HG02763 (cell line): Measurements from ENCODE around the gene DACT2.

Source experiments
- ATAC-seq: cut with Tn5 transposase; IDR thresholded peaks from one replicate; pipeline ENCODE4 v1.9.1; 2021; ENCODE audit warnings: mild to moderate bottlenecking, moderate library complexity; ENCODE audit not compliant: unreplicated experiment

DACT2 gene

GRCh38 chr6:168353041-168353440, 33.5 kb upstream of the DACT2 start:
- ATAC-seq: no peak

- no peak for ATAC-seq
These were observed 32.5 kb upstream of the DACT2 start for GRCh38 chr6:168352096-168352495.

GRCh38 chr6:168349718-168350210, 30.2 kb upstream of the DACT2 start:
- ATAC-seq: no peak

GRCh38 chr6:168348186-168348585, 28.6 kb upstream of the DACT2 start:
- ATAC-seq: no peak

- ATAC-seq: no peak
These were observed 28.0 kb upstream of the DACT2 start for GRCh38 chr6:168347615-168348014.

- no peak for ATAC-seq
These were observed 27.5 kb upstream of the DACT2 start for GRCh38 chr6:168347053-168347452.

- ATAC-seq: no peak
These were observed 26.5 kb upstream of the DACT2 start for GRCh38 chr6:168345896-168346754.

- ATAC-seq: no peak
These were observed 25.7 kb upstream of the DACT2 start for GRCh38 chr6:168345266-168345665.

- no peak for ATAC-seq
These were observed 24.8 kb upstream of the DACT2 start for GRCh38 chr6:168344338-168344737.

- no peak for ATAC-seq
These were observed 23.9 kb upstream of the DACT2 start for GRCh38 chr6:168343239-168344150.

- ATAC-seq: no peak
These were observed 23.1 kb upstream of the DACT2 start for GRCh38 chr6:168342636-168343035.

- ATAC-seq: no peak
These were observed 21.8 kb upstream of the DACT2 start for GRCh38 chr6:168341280-168341900.

GRCh38 chr6:168340819-168341218, 21.2 kb upstream of the DACT2 start:
- no peak for ATAC-seq

GRCh38 chr6:168338777-168339176, 19.2 kb upstream of the DACT2 start:
- ATAC-seq: no peak

- ATAC-seq: no peak
These were observed 17.4 kb upstream of the DACT2 start for GRCh38 chr6:168336967-168337366.

GRCh38 chr6:168333989-168334388, 14.4 kb upstream of the DACT2 start:
- no peak for ATAC-seq

GRCh38 chr6:168333491-168333890, 13.9 kb upstream of the DACT2 start:
- no peak for ATAC-seq

GRCh38 chr6:168333039-168333438, 13.5 kb upstream of the DACT2 start:
- no peak for ATAC-seq

GRCh38 chr6:168332020-168332419, 12.4 kb upstream of the DACT2 start:
- ATAC-seq: no peak

- ATAC-seq: no peak
These were observed 11.5 kb upstream of the DACT2 start for GRCh38 chr6:168331058-168331457.

GRCh38 chr6:168330403-168330802, 10.8 kb upstream of the DACT2 start:
- ATAC-seq: no peak
